NCI-H128 (cell line): ENCODE measurements around the gene AKT3.

Source experiments
- DNase-seq: peaks from one replicate; lab custom pipeline; 2025; ENCODE audit not compliant: unreplicated experiment; lab: John Stamatoyannopoulos, UW

AKT3 gene

GRCh38 chr1:243561588-243562319 is 288.3 kb downstream of the AKT3 start:
- no peak for DNase-seq

- DNase-seq, result no peak
Measured at GRCh38 chr1:243559575-243560162, 290.4 kb downstream of the AKT3 start.

GRCh38 chr1:243558576-243558975 is 291.5 kb downstream of the AKT3 start:
- DNase-seq, result no peak

- no peak for DNase-seq
Measured at GRCh38 chr1:243557866-243558265, 292.2 kb downstream of the AKT3 start.

- DNase-seq, result no peak
Measured at GRCh38 chr1:243554686-243555085, 295.4 kb downstream of the AKT3 start.

- DNase-seq, result no peak
Measured at GRCh38 chr1:243553090-243553489, 297.0 kb downstream of the AKT3 start.

GRCh38 chr1:243550276-243550675 is 299.8 kb downstream of the AKT3 start:
- DNase-seq, result no peak

- no peak for DNase-seq
Measured at GRCh38 chr1:243549791-243550190, 300.3 kb downstream of the AKT3 start.

- DNase-seq, result no peak
Measured at GRCh38 chr1:243549108-243549507, 300.9 kb downstream of the AKT3 start.

GRCh38 chr1:243548516-243548915 is 301.5 kb downstream of the AKT3 start:
- no peak for DNase-seq

- no peak for DNase-seq
Measured at GRCh38 chr1:243547891-243548290, 302.2 kb downstream of the AKT3 start.

- no peak for DNase-seq
Measured at GRCh38 chr1:243546457-243546856, 303.6 kb downstream of the AKT3 start.

GRCh38 chr1:243543501-243543900 is 306.5 kb downstream of the AKT3 start:
- DNase-seq, result no peak

- no peak for DNase-seq
Measured at GRCh38 chr1:243542739-243543415, 307.2 kb downstream of the AKT3 start.

- no peak for DNase-seq
Measured at GRCh38 chr1:243539636-243540035, 310.4 kb downstream of the AKT3 start.

GRCh38 chr1:243535014-243535413 is 315.0 kb downstream of the AKT3 start:
- DNase-seq, result no peak

GRCh38 chr1:243529512-243529911 is 320.5 kb downstream of the AKT3 start:
- no peak for DNase-seq

- DNase-seq, result no peak
Measured at GRCh38 chr1:243528459-243529121, 321.5 kb downstream of the AKT3 start.

- DNase-seq, result no peak
Measured at GRCh38 chr1:243526180-243526579, 323.9 kb downstream of the AKT3 start.

- no peak for DNase-seq
Measured at GRCh38 chr1:243525085-243525487, 325.0 kb downstream of the AKT3 start.

GRCh38 chr1:243523766-243524165 is 326.3 kb downstream of the AKT3 start:
- DNase-seq, result no peak

- no peak for DNase-seq
Measured at GRCh38 chr1:243520831-243521230, 329.2 kb downstream of the AKT3 start.
